ENCODE measurements around the gene TCF19.

DNA sequence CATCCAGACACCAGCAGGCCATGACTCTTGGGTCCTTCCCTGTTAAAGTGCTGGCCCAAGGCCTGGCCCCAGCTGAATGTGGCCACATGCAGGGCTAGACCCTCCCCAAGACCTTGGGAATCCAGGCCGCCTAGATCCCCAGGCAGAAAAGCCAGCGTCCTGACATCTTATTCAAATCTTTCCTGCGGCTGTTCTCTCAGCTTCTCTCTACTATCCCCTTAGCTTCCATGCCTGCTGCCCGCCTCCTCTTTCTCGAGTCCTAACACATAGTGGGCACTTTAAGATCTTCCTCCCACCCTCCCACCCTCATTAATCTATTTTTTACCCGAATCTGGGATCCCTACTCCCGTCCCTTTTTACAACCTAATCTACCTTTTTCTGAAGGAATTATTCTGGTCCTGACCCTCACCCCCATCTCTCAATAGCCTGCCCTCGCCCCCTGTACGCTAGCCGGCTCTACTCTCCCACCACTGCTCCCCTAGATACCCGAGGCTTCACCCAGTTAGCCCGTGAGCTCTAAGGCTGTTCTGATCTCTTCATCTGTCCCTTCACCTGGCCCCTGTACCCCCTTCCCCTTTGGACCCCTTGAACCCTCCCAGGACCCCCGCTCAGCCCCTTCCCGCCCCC is 763 bp upstream of the TCF19 start, which contains the start of gene CCHCR1:
- TF ChIP-seq, protein P1, sequence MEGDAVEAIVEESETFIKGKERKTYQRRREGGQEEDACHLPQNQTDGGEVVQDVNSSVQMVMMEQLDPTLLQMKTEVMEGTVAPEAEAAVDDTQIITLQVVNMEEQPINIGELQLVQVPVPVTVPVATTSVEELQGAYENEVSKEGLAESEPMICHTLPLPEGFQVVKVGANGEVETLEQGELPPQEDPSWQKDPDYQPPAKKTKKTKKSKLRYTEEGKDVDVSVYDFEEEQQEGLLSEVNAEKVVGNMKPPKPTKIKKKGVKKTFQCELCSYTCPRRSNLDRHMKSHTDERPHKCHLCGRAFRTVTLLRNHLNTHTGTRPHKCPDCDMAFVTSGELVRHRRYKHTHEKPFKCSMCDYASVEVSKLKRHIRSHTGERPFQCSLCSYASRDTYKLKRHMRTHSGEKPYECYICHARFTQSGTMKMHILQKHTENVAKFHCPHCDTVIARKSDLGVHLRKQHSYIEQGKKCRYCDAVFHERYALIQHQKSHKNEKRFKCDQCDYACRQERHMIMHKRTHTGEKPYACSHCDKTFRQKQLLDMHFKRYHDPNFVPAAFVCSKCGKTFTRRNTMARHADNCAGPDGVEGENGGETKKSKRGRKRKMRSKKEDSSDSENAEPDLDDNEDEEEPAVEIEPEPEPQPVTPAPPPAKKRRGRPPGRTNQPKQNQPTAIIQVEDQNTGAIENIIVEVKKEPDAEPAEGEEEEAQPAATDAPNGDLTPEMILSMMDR (IDR thresholded peaks at IDR 0.05), result no peak
- TF ChIP-seq POLR2AphosphoS5 (IDR thresholded peaks at IDR 0.05; ENCODE audit: insufficient read depth in 1 of 2, low read depth in 1 of 2), result no peak

Data from vagina (tissue), 2 donors.